GM13977 (cell line): ENCODE results near the gene ZNF432.
A peak's percentile ranks its signal among the peaks of the same experiment; 100 is the strongest.
"Not testable (repeated sequence)": the region's sequence is repeated elsewhere in the genome, so short reads cannot be mapped to it uniquely, and the experiment has no call there.

Experiments
- DNase-seq: peaks from one replicate; pipeline ENCODE4 v3.0.0; 2012; ENCODE audit warnings: low spot score
- in situ Hi-C: fragments of 300-500 bp; cut with MboI; formaldehyde crosslinking; loops from one replicate; pipeline ENCODE4 v1.12.0; 2022; ENCODE audit warnings: low sequenced_read_pairs, low pct_unique_long_range_greater_than_20kb, mixed read lengths, inconsistent platforms; ENCODE audit not compliant: unreplicated experiment
- TF ChIP-seq, protein P1 (sequence below): IDR thresholded peaks from 2 replicates; pipeline ENCODE4 v1.5.1; 2012; ENCODE audit warnings: mild to moderate bottlenecking, control low read depth; ENCODE audit not compliant: insufficient read depth; ENCODE audit errors: extremely low read depth, missing control alignments

The ZNF432 gene

GRCh38 chr19:52048555-52049501 is at the start of gene ZNF432:
Gene ZNF432 (minus strand): TSS chr19:52048838. CDS start chr19:52046868, 1,970 bp downstream.
- in situ Hi-C loops = no loop called here
- DNase-seq = peak; percentile 83
- TF ChIP-seq, protein P1, sequence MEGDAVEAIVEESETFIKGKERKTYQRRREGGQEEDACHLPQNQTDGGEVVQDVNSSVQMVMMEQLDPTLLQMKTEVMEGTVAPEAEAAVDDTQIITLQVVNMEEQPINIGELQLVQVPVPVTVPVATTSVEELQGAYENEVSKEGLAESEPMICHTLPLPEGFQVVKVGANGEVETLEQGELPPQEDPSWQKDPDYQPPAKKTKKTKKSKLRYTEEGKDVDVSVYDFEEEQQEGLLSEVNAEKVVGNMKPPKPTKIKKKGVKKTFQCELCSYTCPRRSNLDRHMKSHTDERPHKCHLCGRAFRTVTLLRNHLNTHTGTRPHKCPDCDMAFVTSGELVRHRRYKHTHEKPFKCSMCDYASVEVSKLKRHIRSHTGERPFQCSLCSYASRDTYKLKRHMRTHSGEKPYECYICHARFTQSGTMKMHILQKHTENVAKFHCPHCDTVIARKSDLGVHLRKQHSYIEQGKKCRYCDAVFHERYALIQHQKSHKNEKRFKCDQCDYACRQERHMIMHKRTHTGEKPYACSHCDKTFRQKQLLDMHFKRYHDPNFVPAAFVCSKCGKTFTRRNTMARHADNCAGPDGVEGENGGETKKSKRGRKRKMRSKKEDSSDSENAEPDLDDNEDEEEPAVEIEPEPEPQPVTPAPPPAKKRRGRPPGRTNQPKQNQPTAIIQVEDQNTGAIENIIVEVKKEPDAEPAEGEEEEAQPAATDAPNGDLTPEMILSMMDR = no peak

DNA sequence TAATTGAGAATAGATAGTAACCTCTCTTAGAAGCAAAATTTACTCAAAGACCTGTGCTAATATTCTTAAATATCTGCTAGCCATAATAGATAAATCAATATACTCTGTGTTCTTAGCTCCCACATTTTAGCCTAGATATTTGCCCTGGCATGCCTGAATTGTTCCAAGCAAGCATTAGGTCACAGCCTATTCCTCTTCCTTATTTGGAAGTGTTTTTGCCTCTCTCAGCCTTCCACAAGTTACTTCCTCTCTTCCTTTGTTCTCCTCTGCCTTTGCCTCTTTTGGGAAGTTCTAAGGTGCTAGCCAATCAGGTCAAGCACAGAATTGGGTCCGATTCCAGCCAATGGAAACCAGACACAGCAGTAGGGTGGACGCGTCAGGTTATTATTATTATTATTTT is 47.8 kb upstream of the ZNF432 start:
- in situ Hi-C loops, DNase-seq: not testable (repeated sequence)

DNA sequence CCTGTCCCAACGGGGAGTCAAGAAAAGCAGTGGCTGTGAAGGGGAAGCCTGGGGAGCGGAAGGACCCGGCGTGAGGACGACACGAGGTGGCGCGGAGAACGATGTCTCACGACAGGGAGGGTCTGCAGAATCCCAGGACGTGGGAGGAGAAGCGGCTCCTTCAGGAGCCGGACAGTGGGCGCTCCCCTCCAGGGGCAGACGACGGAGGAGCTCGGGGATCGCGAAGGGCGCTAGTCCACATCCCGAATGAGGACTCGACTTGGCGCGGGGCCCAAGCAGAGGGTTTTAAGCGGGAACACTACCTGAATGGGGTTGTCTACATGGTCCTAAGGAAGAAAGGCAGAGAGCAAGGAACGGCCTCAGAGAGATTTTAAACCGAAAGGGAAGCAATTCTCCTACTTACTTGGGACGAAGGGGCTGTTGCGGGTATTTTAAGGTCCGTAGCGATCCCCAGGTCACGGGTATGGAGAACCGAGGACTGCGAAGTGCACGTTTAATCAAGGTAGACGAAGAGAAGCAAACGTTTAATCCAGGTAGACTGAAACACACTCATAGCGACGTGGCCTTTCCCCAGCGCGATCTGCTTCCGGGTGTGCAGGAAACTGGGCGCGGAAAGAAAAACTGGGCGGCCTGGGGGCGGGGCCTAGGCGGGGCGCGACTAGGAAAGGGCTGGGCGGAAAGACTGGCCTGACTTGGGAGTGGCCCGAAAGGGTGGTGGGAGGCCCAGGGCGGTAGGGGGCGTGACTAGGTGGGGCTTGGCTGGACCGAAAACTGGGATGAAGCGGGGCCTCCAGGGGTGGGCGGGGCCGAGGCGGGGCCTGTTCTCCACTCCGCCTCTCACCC is 46.8 kb upstream of the ZNF432 start, which contains the start of gene ZNF841:
Gene ZNF841 (minus strand): TSS at position 594 of the 843 bp plus-strand sequence. CDS start 10,964 bp downstream, outside the sequence.
- peak; percentile 75 for DNase-seq
- in situ Hi-C loops = no loop called here
- TF ChIP-seq, protein P1 = no peak

DNA sequence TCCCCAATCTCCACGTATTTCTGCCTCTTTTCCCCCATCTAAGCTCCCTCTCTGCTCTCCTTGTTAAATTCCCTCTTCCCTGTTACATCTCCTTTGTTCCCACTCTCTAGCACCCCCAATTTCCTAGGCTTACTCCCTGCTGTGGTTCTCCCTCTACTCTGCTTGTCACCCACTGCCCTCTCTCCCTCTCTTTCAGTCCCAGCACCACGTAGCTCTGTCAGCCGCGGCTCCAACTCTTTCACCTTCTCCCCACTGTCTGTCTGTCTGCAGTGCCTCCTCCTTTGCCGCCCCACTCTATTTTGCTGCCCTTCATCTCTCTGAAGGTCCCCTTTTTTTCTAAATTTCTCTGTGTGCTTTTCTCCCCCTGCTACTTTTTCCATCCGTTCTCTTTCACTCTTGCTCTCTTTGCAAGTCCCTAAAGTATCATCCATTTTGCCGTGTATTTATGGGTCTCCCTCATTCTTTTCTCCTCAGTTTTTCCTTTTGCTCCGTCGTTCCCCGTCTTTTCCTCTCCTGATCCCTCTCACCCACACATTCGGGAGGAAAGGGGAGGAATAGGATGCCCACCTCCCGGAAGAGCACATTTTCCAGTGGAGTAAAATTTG is 46.0 kb upstream of the ZNF432 start:
- TF ChIP-seq, protein P1 = no peak
- no peak for DNase-seq
- in situ Hi-C loops = no loop called here

GRCh38 chr19:52086481-52086880 is 37.8 kb upstream of the ZNF432 start:
- in situ Hi-C loops = no loop called here
- DNase-seq = no peak
- TF ChIP-seq, protein P1 = no peak

DNA sequence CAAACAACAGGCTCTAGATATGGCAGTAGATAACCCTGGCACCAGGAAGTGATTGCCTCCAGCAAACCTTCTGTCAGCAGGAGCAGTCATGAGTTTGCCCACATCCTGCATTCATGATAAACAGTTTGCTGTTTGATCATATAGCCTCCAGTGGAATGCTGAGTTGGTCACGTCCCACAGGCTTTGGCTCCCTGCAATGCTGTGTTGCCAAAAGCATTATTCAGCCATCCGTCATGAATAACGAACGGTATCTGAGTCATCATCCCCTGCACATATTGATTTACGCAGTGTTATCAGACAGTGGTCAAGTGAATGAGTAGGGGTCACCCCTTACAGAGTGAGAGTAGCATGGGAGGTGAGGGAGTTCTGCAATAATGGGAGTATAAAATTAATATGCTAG is 21.9 kb upstream of the ZNF432 start:
- no peak for DNase-seq
- in situ Hi-C loops = no loop called here
- TF ChIP-seq, protein P1 = no peak
